HEK293 (cell line): ENCODE results near the gene NRF1.

Source experiments
- CTCF ChIA-PET: fragments of 350-600 bp; formaldehyde crosslinking; extraction: SDS; loops from one replicate; lab custom pipeline; 2021; ENCODE audit warnings: antibody characterized with exemption; lab: Yijun Ruan, JAX
- POLR2A ChIA-PET: fragments of 300-600 bp; formaldehyde crosslinking; extraction: SDS; loops from one replicate; lab custom pipeline; 2020; ENCODE audit warnings: antibody characterized with exemption, inconsistent platforms; lab: Yijun Ruan, JAX
- H3K27ac ChIP-seq: fragments of 200-500 bp; sonication (Bioruptor generic); 2 replicates; pipeline ENCODE4 v1.5.1; 2014; ENCODE audit warnings: low read depth, low read length, control low read depth, inconsistent platforms; ENCODE audit errors: extremely low read depth
- H3K36me3 ChIP-seq, 2 experiments: fragments of 200-500 bp in 1 of 2; sonication (Bioruptor generic) in 1 of 2; 1 replicate in 1 of 2; 2 replicates in 1 of 2; pipeline ENCODE4 v1.5.1; 2014 to 2017; ENCODE audit warnings: inconsistent platforms in 2 of 2, low read length in 2 of 2; ENCODE audit not compliant: control insufficient read depth in 2 of 2, insufficient read depth in 1 of 2
- H3K4me1 ChIP-seq: fragments of 200-500 bp; sonication (Bioruptor generic); 2 replicates; pipeline ENCODE4 v1.5.1; 2014; ENCODE audit warnings: mild to moderate bottlenecking, low read length, inconsistent platforms; ENCODE audit not compliant: control insufficient read depth, insufficient read depth
- H3K4me3 ChIP-seq: 2 replicates; pipeline ENCODE4 v1.5.1; 2011; ENCODE audit warnings: low read depth, mild to moderate bottlenecking, control low read depth, low read length, moderate library complexity
- H3K9me3 ChIP-seq: fragments of 200-500 bp; sonication (Bioruptor generic); 2 replicates; pipeline ENCODE4 v1.5.1; 2014; ENCODE audit warnings: low read depth, low read length, inconsistent platforms; ENCODE audit not compliant: control insufficient read depth, insufficient read depth
- KLF16 ChIP-seq: fragments of 450-650 bp; formaldehyde crosslinking; IDR thresholded peaks from 2 replicates; pipeline ENCODE4 v1.5.1; 2017; ENCODE audit warnings: missing biosample characterization, missing genetic modification characterization
- SP2 ChIP-seq: fragments of 450-650 bp; formaldehyde crosslinking; IDR thresholded peaks from 2 replicates; pipeline ENCODE4 v1.5.1; 2016; ENCODE audit warnings: missing biosample characterization, missing genetic modification characterization
- ZBTB1 ChIP-seq: fragments of 450-650 bp; formaldehyde crosslinking; IDR thresholded peaks from 2 replicates; pipeline ENCODE4 v1.5.1; 2016; ENCODE audit warnings: missing biosample characterization, missing genetic modification characterization
- ZNF133 ChIP-seq: fragments of 450-650 bp; formaldehyde crosslinking; IDR thresholded peaks from 2 replicates; pipeline ENCODE4 v1.5.1; 2016; ENCODE audit warnings: missing biosample characterization, missing genetic modification characterization
- ZNF157 ChIP-seq: fragments of 450-650 bp; formaldehyde crosslinking; IDR thresholded peaks from 2 replicates; pipeline ENCODE4 v1.5.1; 2016; ENCODE audit warnings: missing biosample characterization, missing genetic modification characterization
- ZNF324 ChIP-seq: fragments of 450-650 bp; formaldehyde crosslinking; IDR thresholded peaks from 2 replicates; pipeline ENCODE4 v1.5.1; 2016; ENCODE audit warnings: missing biosample characterization, missing genetic modification characterization
- ZNF394 ChIP-seq: fragments of 450-650 bp; formaldehyde crosslinking; IDR thresholded peaks from 2 replicates; pipeline ENCODE4 v1.5.1; 2016; ENCODE audit warnings: missing biosample characterization, missing genetic modification characterization, mild to moderate bottlenecking, moderate library complexity, borderline replicate concordance
- ZNF521 ChIP-seq: fragments of 450-650 bp; formaldehyde crosslinking; IDR thresholded peaks from 2 replicates; pipeline ENCODE4 v1.5.1; 2017; ENCODE audit warnings: missing biosample characterization, mild to moderate bottlenecking, missing genetic modification characterization
- ZNF529 ChIP-seq: fragments of 450-650 bp; formaldehyde crosslinking; IDR thresholded peaks from 2 replicates; pipeline ENCODE4 v1.5.1; 2017; ENCODE audit warnings: missing genetic modification characterization, missing biosample characterization; ENCODE audit not compliant: insufficient replicate concordance
- ZNF571 ChIP-seq: fragments of 450-650 bp; formaldehyde crosslinking; IDR thresholded peaks from 2 replicates; pipeline ENCODE4 v1.5.0; 2017; ENCODE audit warnings: missing biosample characterization, missing genetic modification characterization
- ZNF600 ChIP-seq: fragments of 450-650 bp; formaldehyde crosslinking; IDR thresholded peaks from 2 replicates; pipeline ENCODE4 v1.5.1; 2016; ENCODE audit warnings: missing biosample characterization, missing genetic modification characterization
- ZNF623 ChIP-seq: fragments of 450-650 bp; formaldehyde crosslinking; IDR thresholded peaks from 2 replicates; pipeline ENCODE4 v1.5.1; 2016; ENCODE audit warnings: missing biosample characterization, missing genetic modification characterization
- ZNF76 ChIP-seq: fragments of 450-650 bp; formaldehyde crosslinking; IDR thresholded peaks from 2 replicates; pipeline ENCODE4; 2016; ENCODE audit warnings: low read depth, missing biosample characterization, missing genetic modification characterization, borderline replicate concordance
- TF ChIP-seq, protein P1 (sequence below): fragments of 450-650 bp; formaldehyde crosslinking; IDR thresholded peaks from 2 replicates; pipeline ENCODE4 v1.5.1; 2016; ENCODE audit warnings: missing biosample characterization, missing genetic modification characterization, low read depth
- TF ChIP-seq, protein P2 (sequence below): fragments of 450-650 bp; formaldehyde crosslinking; IDR thresholded peaks from 2 replicates; pipeline ENCODE4 v1.5.1; 2016; ENCODE audit warnings: missing biosample characterization, missing genetic modification characterization
- TF ChIP-seq, protein P3 (sequence below): fragments of 450-650 bp; formaldehyde crosslinking; IDR thresholded peaks from 2 replicates; pipeline ENCODE4 v1.5.1; 2016; ENCODE audit warnings: missing biosample characterization, missing genetic modification characterization
- TF ChIP-seq, protein P4 (sequence below): fragments of 450-650 bp; formaldehyde crosslinking; IDR thresholded peaks from 2 replicates; pipeline ENCODE4 v1.5.0; 2017; ENCODE audit warnings: missing biosample characterization, missing genetic modification characterization, borderline replicate concordance

Gene NRF1

DNA sequence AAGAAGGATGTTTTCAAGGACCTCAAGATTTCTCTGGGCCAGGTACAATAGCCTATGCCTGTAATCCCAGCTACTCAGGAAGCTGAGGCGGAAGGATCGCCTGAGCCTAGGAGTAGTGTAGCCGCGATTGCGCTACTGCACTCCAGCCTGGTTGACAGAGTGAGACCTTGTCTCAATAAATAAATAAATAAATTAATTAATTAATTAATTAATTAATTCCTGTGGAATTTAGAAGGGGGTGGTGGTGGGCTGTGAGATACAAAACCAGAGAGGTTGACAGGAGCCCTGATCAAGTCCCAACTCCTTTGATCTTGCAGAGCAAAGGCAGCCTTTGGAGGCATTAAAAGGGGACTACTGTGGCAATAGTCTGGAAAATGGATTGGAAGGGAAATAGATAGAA lies 39.3 kb upstream of the NRF1 start (continued):
- TF ChIP-seq ZNF571 (tag by site-specific recombination) (no peak), KLF16 (no peak), ZNF394 (tag by site-specific recombination) (peak; percentile 75; the same call in 1 of the 2 replicates)

DNA sequence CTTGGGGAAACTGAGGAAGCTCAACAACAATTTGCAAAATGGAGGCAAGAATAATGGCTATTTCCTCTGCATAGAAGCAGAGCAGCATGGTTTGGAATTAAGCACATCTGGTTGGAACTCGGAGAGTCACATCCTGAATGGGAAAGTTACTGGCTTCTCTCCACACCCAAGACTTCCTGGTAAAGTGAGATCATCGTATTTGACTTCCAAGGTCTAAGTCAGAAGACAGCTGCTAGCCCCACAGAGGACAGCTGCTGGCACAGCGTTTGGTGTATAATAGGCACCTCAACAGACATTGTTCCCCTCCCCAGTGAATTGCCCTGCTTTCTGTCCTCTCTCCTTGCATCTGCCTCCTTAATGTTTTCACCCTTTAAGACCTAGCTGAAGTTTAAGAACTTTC lies 37.0 kb upstream of the NRF1 start:
- CTCF ChIA-PET: interaction anchor here (0.7 kb wide), 1 partner anchor 33 kb away, joined by 5 read pairs; no protein-coding TSS in a partner anchor
- Histone ChIP-seq H3K27ac (no peak overlapping the region), H3K9me3 (no peaks in the 10 kb centered on the region), H3K36me3 (no peaks in the 10 kb centered on the region), H3K4me1 (no peaks in the 10 kb centered on the region), H3K4me3 (no peak overlapping the region)
- TF ChIP-seq ZNF133 (tag by site-specific recombination) (peak; percentile 73), ZNF157 (tag by site-specific recombination) (no peak), SP2 (tag by site-specific recombination) (no peak), ZNF324 (tag by site-specific recombination) (no peak), ZNF529 (tag by site-specific recombination) (no peak), ZNF76 (tag by site-specific recombination) (no peak), ZBTB1 (tag by site-specific recombination) (no peak), ZNF600 (tag by site-specific recombination) (no peak), ZNF623 (tag by site-specific recombination) (no peak), ZNF521 (no peak)
- TF ChIP-seq, protein P1, sequence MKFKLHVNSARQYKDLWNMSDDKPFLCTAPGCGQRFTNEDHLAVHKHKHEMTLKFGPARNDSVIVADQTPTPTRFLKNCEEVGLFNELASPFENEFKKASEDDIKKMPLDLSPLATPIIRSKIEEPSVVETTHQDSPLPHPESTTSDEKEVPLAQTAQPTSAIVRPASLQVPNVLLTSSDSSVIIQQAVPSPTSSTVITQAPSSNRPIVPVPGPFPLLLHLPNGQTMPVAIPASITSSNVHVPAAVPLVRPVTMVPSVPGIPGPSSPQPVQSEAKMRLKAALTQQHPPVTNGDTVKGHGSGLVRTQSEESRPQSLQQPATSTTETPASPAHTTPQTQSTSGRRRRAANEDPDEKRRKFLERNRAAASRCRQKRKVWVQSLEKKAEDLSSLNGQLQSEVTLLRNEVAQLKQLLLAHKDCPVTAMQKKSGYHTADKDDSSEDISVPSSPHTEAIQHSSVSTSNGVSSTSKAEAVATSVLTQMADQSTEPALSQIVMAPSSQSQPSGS (tag by site-specific recombination): no peak
- TF ChIP-seq, protein P2, sequence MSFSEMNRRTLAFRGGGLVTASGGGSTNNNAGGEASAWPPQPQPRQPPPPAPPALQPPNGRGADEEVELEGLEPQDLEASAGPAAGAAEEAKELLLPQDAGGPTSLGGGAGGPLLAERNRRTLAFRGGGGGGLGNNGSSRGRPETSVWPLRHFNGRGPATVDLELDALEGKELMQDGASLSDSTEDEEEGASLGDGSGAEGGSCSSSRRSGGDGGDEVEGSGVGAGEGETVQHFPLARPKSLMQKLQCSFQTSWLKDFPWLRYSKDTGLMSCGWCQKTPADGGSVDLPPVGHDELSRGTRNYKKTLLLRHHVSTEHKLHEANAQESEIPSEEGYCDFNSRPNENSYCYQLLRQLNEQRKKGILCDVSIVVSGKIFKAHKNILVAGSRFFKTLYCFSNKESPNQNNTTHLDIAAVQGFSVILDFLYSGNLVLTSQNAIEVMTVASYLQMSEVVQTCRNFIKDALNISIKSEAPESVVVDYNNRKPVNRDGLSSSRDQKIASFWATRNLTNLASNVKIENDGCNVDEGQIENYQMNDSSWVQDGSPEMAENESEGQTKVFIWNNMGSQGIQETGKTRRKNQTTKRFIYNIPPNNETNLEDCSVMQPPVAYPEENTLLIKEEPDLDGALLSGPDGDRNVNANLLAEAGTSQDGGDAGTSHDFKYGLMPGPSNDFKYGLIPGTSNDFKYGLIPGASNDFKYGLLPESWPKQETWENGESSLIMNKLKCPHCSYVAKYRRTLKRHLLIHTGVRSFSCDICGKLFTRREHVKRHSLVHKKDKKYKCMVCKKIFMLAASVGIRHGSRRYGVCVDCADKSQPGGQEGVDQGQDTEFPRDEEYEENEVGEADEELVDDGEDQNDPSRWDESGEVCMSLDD (tag by site-specific recombination): no peak
- TF ChIP-seq, protein P3, sequence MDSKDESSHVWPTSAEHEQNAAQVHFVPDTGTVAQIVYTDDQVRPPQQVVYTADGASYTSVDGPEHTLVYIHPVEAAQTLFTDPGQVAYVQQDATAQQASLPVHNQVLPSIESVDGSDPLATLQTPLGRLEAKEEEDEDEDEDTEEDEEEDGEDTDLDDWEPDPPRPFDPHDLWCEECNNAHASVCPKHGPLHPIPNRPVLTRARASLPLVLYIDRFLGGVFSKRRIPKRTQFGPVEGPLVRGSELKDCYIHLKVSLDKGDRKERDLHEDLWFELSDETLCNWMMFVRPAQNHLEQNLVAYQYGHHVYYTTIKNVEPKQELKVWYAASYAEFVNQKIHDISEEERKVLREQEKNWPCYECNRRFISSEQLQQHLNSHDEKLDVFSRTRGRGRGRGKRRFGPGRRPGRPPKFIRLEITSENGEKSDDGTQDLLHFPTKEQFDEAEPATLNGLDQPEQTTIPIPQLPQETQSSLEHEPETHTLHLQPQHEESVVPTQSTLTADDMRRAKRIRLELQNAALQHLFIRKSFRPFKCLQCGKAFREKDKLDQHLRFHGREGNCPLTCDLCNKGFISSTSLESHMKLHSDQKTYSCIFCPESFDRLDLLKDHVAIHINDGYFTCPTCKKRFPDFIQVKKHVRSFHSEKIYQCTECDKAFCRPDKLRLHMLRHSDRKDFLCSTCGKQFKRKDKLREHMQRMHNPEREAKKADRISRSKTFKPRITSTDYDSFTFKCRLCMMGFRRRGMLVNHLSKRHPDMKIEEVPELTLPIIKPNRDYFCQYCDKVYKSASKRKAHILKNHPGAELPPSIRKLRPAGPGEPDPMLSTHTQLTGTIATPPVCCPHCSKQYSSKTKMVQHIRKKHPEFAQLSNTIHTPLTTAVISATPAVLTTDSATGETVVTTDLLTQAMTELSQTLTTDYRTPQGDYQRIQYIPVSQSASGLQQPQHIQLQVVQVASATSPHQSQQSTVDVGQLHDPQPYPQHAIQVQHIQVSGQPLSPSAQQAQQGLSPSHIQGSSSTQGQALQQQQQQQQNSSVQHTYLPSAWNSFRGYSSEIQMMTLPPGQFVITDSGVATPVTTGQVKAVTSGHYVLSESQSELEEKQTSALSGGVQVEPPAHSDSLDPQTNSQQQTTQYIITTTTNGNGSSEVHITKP: 0 out of 2 replicates have a peak, but pooled peaks have one; percentile 17
- TF ChIP-seq, protein P4, sequence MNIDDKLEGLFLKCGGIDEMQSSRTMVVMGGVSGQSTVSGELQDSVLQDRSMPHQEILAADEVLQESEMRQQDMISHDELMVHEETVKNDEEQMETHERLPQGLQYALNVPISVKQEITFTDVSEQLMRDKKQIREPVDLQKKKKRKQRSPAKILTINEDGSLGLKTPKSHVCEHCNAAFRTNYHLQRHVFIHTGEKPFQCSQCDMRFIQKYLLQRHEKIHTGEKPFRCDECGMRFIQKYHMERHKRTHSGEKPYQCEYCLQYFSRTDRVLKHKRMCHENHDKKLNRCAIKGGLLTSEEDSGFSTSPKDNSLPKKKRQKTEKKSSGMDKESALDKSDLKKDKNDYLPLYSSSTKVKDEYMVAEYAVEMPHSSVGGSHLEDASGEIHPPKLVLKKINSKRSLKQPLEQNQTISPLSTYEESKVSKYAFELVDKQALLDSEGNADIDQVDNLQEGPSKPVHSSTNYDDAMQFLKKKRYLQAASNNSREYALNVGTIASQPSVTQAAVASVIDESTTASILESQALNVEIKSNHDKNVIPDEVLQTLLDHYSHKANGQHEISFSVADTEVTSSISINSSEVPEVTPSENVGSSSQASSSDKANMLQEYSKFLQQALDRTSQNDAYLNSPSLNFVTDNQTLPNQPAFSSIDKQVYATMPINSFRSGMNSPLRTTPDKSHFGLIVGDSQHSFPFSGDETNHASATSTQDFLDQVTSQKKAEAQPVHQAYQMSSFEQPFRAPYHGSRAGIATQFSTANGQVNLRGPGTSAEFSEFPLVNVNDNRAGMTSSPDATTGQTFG (tag by site-specific recombination): no peak
- POLR2A ChIA-PET: no interaction called here
